Common myeloid progenitor, CD34-positive (primary cell): ENCODE results near the gene HSCB.
A peak's percentile ranks its signal among the peaks of the same experiment; 100 is the strongest.

Experiments used
- CTCF ChIA-PET: fragments of 350-600 bp; sonication (Branson Sonifier 250); formaldehyde crosslinking; loops from one replicate; lab custom pipeline; 2021; ENCODE audit warnings: antibody characterized with exemption; lab: Charles Lee
- POLR2A ChIA-PET: fragments of 350-600 bp; sonication (Branson Sonifier 250); formaldehyde crosslinking; loops from one replicate; lab custom pipeline; 2021; ENCODE audit warnings: antibody characterized with exemption; lab: Charles Lee
- DNase-seq, 3 donors: peaks; one replicate each; pipeline versions ENCODE4 v3.0.0 to v3.0.0-alpha.2; 2013
- H3K27ac ChIP-seq, 2 experiments: 1 replicate in 1 of 2; 2 replicates in 1 of 2; pipeline ENCODE4 v1.7.0; 2013; ENCODE audit warnings: inconsistent platforms in 2 of 2, low read length in 2 of 2, mild to moderate bottlenecking in 2 of 2, low read depth in 1 of 2, moderate library complexity in 1 of 2; ENCODE audit not compliant: severe bottlenecking in 2 of 2, insufficient read depth in 1 of 2, poor library complexity in 1 of 2
- H3K27me3 ChIP-seq, 5 experiments: replicated peaks in 2 of 5; 1 replicate in 3 of 5; 2 replicates in 2 of 5; pipeline versions ENCODE4 v1.6.1 to v1.7.0; 2013; ENCODE audit warnings: low read length in 4 of 5, mild to moderate bottlenecking in 2 of 5, moderate library complexity in 2 of 5, inconsistent platforms in 1 of 5; ENCODE audit not compliant: insufficient read depth in 5 of 5, control insufficient read depth in 4 of 5
- H3K36me3 ChIP-seq, 4 experiments: 1 replicate in 2 of 4; 2 replicates in 2 of 4; pipeline versions ENCODE4 v1.6.1 to v1.7.0; 2013; ENCODE audit warnings: low read length in 3 of 4, control low read depth in 1 of 4, mild to moderate bottlenecking in 1 of 4; ENCODE audit not compliant: control insufficient read depth in 4 of 4, insufficient read depth in 4 of 4
- H3K4me1 ChIP-seq, 4 experiments: 1 replicate in 3 of 4; 2 replicates in 1 of 4; pipeline versions ENCODE4 v1.6.1 to v1.7.1; 2013; ENCODE audit warnings: low read length in 3 of 4, mild to moderate bottlenecking in 3 of 4, control low read depth in 1 of 4, inconsistent platforms in 1 of 4, moderate library complexity in 1 of 4; ENCODE audit not compliant: control insufficient read depth in 4 of 4, insufficient read depth in 4 of 4; ENCODE audit errors: control extremely low read depth in 1 of 4
- H3K4me3 ChIP-seq, 7 experiments: 1 replicate in 4 of 7; 2 replicates in 3 of 7; pipeline versions ENCODE4 v1.5.1 to v1.7.0; 2013; ENCODE audit warnings: mild to moderate bottlenecking in 7 of 7, low read length in 6 of 7, moderate library complexity in 6 of 7, inconsistent platforms in 2 of 7, low read depth in 2 of 7, control low read depth in 1 of 7; ENCODE audit not compliant: insufficient read depth in 4 of 7, control insufficient read depth in 1 of 7; ENCODE audit errors: extremely low read depth in 1 of 7
- H3K9me3 ChIP-seq, 5 experiments: 1 replicate in 4 of 5; 2 replicates in 1 of 5; pipeline versions ENCODE4 v1.6.1 to v1.7.1; 2013; ENCODE audit warnings: low read length in 4 of 5, mild to moderate bottlenecking in 2 of 5, inconsistent platforms in 1 of 5, low read depth in 1 of 5, moderate library complexity in 1 of 5; ENCODE audit not compliant: control insufficient read depth in 4 of 5, insufficient read depth in 2 of 5; ENCODE audit errors: control extremely low read depth in 1 of 5
- WGBS: methylation state at CpG from one replicate; pipeline ENCODE4 v1.1.5; 2013; ENCODE audit not compliant: insufficient coverage; 5-methylcytosine and 5-hydroxymethylcytosine counted together

The HSCB gene

GRCh38 chr22:28772633-28773460, 31.0 kb downstream of the HSCB start, which contains the start of gene CCDC117:
TSS of gene CCDC117 (plus strand) at chr22:28772695. CDS start at chr22:28772850, 155 bp downstream.
- no peaks in the 10 kb centered on the region for H3K27me3 ChIP-seq
- ChIA-PET CTCF (interaction anchor here (0.9 to 2.1 kb wide), 2 partner anchors 11 to 98 kb away, joined by 3 to 6 read pairs; no protein-coding TSS in a partner anchor), POLR2A (interaction anchor here (0.5 to 1.3 kb wide), 5 partner anchors 13 to 833 kb away, joined by 3 to 6 read pairs (median 4); partner anchors contain the start of genes CHEK2 and HSCB)
- peaks cover 0 to 19% (median 12%) of the 10 kb centered on the region in 4 experiments for H3K36me3 ChIP-seq
- H3K9me3 ChIP-seq: peaks cover 0 to 3% (median 0%) of the 10 kb centered on the region in 5 experiments
- H3K4me1 ChIP-seq: peaks cover 0 to 19% (median 12%) of the 10 kb centered on the region in 4 experiments
- DNase-seq: peak; percentile 97 to 98 (median 98)
- under 1% methylated on average over 77 of the region's 92 CpGs for WGBS
- H3K27ac ChIP-seq: peak within 1 kb of the TSS; percentile 79 to 93
- H3K4me3 ChIP-seq: peak within 1 kb of the TSS; percentile 85 to 98 (median 90)

DNA sequence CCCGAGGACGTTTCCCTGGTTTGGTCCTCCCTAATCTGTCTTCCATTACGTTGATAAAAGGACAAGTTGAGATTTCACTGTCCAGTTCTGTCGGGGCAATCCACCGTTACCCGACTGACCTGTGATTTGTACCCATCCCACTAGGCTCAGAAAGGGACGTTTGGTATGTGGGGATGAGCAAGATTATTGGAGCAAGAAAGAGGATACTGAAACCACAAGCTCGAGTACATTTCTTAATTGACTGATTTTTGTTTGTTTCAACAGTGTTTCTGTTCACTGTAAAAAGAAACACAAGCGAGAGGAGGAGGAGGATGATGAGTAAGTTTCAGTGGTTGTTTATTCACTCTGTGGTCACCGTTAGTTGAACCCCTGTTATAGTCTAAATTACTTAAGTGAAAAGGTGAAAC, 31.6 kb downstream of the HSCB start:
- Histone ChIP-seq H3K36me3 (peaks cover 0 to 24% (median 13%) of the 10 kb centered on the region in 4 experiments), H3K4me1 (peaks cover 0 to 19% (median 12%) of the 10 kb centered on the region in 4 experiments), H3K9me3 (peaks cover 0 to 3% (median 0%) of the 10 kb centered on the region in 5 experiments), H3K27me3 (no peaks in the 10 kb centered on the region), H3K27ac (peak overlapping the region; percentile 64 to 80), H3K4me3 (peak overlapping the region; percentile 85 to 98 (median 90))
- no peak for DNase-seq
- ChIA-PET CTCF (interaction anchor here (0.9 to 2.1 kb wide), 2 partner anchors 11 to 98 kb away, joined by 3 to 6 read pairs; no protein-coding TSS in a partner anchor), POLR2A (interaction anchor here (1.3 kb wide), 1 partner anchor 13 kb away, joined by 3 read pairs; no protein-coding TSS in a partner anchor)
- WGBS: 5% methylated on average over 6 of the region's 10 CpGs

DNA sequence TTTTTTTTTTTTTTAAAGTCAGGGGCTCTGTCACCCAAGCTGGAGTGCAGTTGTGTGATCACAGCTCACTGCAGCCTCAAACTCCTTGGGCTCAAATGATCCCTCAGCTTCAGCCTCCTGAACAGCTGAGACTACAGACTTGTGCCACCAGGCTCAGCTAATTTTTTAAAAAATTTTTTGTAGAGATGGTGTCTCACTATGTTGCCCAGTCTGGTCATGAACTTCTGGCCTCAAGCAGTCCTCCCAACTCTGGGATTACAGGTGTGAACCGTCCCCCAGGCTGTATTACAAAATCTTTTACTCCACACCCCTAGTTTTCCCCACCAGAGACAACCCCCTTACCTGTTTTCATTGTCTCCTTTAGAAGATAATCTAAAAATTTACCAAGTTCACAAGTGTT, 32.5 kb downstream of the HSCB start:
- ChIA-PET POLR2A (interaction anchor here (0.7 to 1.3 kb wide), 2 partner anchors 12 to 1273 kb away, joined by 3 read pairs; no protein-coding TSS in a partner anchor), CTCF (interaction anchor here (1.0 to 1.1 kb wide), 2 partner anchors 13 to 26 kb away, joined by 3 read pairs; partner anchors contain the start of gene XBP1)
- H3K4me3 ChIP-seq: peak overlapping the region in 1 of 7 experiments; percentile 98
- H3K9me3 ChIP-seq: no peaks in the 10 kb centered on the region
- DNase-seq: no peak
- H3K4me1 ChIP-seq: peaks cover 0 to 19% (median 12%) of the 10 kb centered on the region in 4 experiments
- no peaks in the 10 kb centered on the region for H3K27me3 ChIP-seq
- H3K36me3 ChIP-seq: peaks cover 0 to 28% (median 13%) of the 10 kb centered on the region in 4 experiments
- 100% methylated on average over 1 of the region's 1 CpG for WGBS
- H3K27ac ChIP-seq: no peak overlapping the region

DNA sequence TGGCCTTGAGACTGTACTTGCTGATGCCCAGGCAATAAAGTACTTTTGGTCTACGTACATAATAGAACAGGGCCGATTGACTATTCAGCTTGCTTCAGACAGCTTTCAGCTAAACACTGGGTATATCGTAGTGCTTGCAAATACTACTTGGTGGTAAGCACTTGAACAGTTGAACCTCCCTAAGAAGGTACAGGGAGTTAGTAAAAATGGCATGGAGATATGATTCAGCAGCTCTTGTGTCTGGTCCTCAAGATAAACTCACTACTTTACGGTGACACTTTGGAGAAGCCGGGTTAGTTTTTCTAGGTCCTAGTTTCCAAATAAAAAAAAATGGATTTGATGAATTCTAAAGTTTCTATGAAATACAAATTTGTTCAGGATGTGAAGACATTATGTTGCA, 38.0 kb downstream of the HSCB start:
- POLR2A ChIA-PET: no interaction called here
- CTCF ChIA-PET: interaction anchor here (1.7 kb wide), 1 partner anchor 49 kb away, joined by 5 read pairs; no protein-coding TSS in a partner anchor

GRCh38 chr22:28780296-28780695, 38.5 kb downstream of the HSCB start:
- peaks cover 13 to 64% (median 38%) of the 10 kb centered on the region in 4 experiments for H3K36me3 ChIP-seq
- no peaks in the 10 kb centered on the region for H3K27me3 ChIP-seq
- POLR2A ChIA-PET: no interaction called here
- H3K4me1 ChIP-seq: peaks cover 0 to 4% (median under 1%) of the 10 kb centered on the region in 4 experiments
- no peak overlapping the region for H3K4me3 ChIP-seq
- no peaks in the 10 kb centered on the region for H3K9me3 ChIP-seq
- DNase-seq: no peak
- CTCF ChIA-PET: interaction anchor here (1.7 kb wide), 1 partner anchor 49 kb away, joined by 5 read pairs; no protein-coding TSS in a partner anchor
- 80% methylated on average over 1 of the region's 1 CpG for WGBS
- H3K27ac ChIP-seq: no peak overlapping the region

More for the DNA sequence above, 38.0 kb downstream of the HSCB start:
- no peak overlapping the region for H3K27ac ChIP-seq
- DNase-seq: peak in 1 of 3 donors; percentile 37
- no peaks in the 10 kb centered on the region for H3K27me3 ChIP-seq
- WGBS: 100% methylated on average over 3 of the region's 5 CpGs
- peaks cover 12 to 61% (median 37%) of the 10 kb centered on the region in 4 experiments for H3K36me3 ChIP-seq
- H3K4me1 ChIP-seq: peaks cover 0 to 6% (median under 1%) of the 10 kb centered on the region in 4 experiments
- H3K4me3 ChIP-seq: no peak overlapping the region
- no peaks in the 10 kb centered on the region for H3K9me3 ChIP-seq

GRCh38 chr22:28783786-28784671, 42.2 kb downstream of the HSCB start:
- H3K4me1 ChIP-seq: peaks cover 0 to 4% (median under 1%) of the 10 kb centered on the region in 4 experiments
- CTCF ChIA-PET: interaction anchor here (0.6 to 9.7 kb wide), 9 partner anchors 9 to 883 kb away, joined by 3 to 110 read pairs (median 4); partner anchors contain the start of gene CCDC117
- no peaks in the 10 kb centered on the region for H3K9me3 ChIP-seq
- DNase-seq: peak in 2 of 3 donors; percentile 58 to 69
- H3K27me3 ChIP-seq: no peaks in the 10 kb centered on the region
- H3K4me3 ChIP-seq: no peak overlapping the region
- POLR2A ChIA-PET: interaction anchor here (0.6 to 1.5 kb wide), 2 partner anchors 10 to 11 kb away, joined by 3 to 4 read pairs; no protein-coding TSS in a partner anchor
- H3K36me3 ChIP-seq: peaks cover 19 to 73% (median 45%) of the 10 kb centered on the region in 4 experiments
- 86% methylated on average over 4 of the region's 4 CpGs for WGBS
- peak overlapping the region in 1 of 2 experiments; percentile 52 for H3K27ac ChIP-seq
